HUES64 (cell line): ENCODE measurements around the gene GNAI3.

ENCODE experiments used
- H3K27ac ChIP-seq: 2 replicates; pipeline ENCODE4 v1.7.0; 2013; ENCODE audit warnings: low read depth, low read length, inconsistent platforms
- H3K27me3 ChIP-seq: 2 replicates; pipeline ENCODE4 v1.6.1; 2013; ENCODE audit warnings: mild to moderate bottlenecking, low read length; ENCODE audit not compliant: insufficient read depth
- H3K36me3 ChIP-seq: 2 replicates; pipeline ENCODE4 v1.6.1; 2013; ENCODE audit warnings: mild to moderate bottlenecking, low read length; ENCODE audit not compliant: insufficient read depth
- H3K4me1 ChIP-seq: 2 replicates; pipeline ENCODE4 v1.6.1; 2013; ENCODE audit warnings: mild to moderate bottlenecking, low read length, moderate library complexity; ENCODE audit not compliant: insufficient read depth
- H3K4me3 ChIP-seq: 2 replicates; pipeline ENCODE4 v1.5.1; 2013; ENCODE audit warnings: mild to moderate bottlenecking, low read length, moderate library complexity
- H3K9ac ChIP-seq: 2 replicates; pipeline ENCODE4 v1.6.1; 2013; ENCODE audit warnings: mild to moderate bottlenecking, low read depth, low read length
- H3K9me3 ChIP-seq: 2 replicates; pipeline ENCODE4 v1.6.1; 2013; ENCODE audit warnings: low read depth, low read length; ENCODE audit not compliant: insufficient read depth
- WGBS: fragments of 150-250, 120-280 bp; methylation state at CpG from one replicate; pipeline ENCODE4 v1.1.7; 2013; ENCODE audit warnings: missing lambda C conversion rate; 5-methylcytosine and 5-hydroxymethylcytosine counted together

Gene GNAI3

DNA sequence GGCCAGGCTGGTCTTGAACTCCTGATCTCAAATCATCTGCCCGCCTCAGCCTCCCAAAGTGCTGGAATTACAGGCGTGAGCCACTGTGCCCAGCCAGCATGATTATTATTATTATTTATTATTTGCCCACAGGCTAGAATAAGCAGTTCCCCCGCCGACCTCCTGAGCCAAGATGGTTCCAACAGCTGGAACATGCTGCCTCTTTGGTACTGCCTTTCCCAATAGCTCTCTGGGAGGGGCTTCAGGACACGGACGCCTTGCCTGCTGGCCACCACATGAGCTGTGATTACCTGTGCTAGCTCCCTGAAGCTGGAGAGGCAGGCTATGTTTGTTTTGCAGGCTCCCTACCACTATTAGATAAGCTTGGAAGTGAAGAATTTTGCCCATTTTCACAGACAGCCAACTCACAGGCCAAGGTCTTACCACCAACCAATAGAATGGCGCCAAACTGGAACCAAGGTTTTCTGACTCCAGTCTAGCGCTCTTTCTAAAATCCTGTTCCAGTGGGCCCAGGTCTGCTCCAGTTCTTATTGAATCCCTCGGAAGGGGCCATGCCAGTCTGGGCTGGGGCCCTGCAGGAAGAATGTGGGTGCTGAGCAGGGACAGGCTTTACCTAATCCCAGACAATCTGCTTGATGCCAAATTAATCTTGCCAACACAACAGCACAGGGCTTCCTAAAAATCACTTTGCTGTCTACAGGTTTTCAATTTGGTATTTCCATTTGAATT, 10.8 kb upstream of the GNAI3 start:
- Histone ChIP-seq H3K27ac (no peak overlapping the region), H3K9me3 (no peaks in the 10 kb centered on the region), H3K36me3 (no peaks in the 10 kb centered on the region), H3K9ac (no peak overlapping the region), H3K27me3 (no peaks in the 10 kb centered on the region), H3K4me1 (peaks cover 2% of the 10 kb centered on the region; the same call in 1 of the 2 replicates), H3K4me3 (no peak overlapping the region)
- 88% methylated on average over 9 of the region's 9 CpGs for WGBS

DNA sequence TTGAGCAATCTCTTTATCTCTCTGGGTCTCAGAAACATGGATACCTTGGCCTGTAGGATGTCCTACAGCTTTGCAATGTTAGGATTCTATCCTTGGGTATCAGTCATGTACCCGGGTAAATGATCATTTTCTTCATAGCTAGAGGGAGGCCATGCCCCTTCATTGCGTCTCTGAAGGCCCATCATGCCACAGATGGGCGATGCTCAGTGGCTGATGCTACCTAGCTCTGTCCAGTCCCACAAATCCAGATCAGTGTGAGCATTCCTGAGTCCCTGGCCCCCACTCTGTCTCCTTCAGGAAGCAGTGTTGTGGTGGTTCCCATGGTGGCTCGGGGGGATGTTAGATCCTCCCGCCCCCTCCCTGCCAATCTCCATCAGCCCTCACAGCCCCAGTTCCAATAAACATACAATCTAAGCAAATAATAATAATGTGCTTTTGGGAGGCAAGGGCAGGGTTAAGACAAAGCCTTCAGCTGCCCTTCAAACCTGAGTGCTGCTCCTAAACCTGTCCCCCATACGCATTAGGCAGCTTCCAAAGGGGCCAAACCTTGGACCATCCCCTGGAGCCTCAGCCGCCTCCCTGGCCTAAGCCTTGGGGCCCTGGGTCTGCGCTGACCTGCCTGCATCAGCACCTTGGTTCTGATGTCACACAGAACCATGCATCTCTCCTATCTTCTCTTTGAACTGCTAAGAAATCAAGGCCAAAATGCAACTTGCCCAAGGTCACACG, 9.4 kb upstream of the GNAI3 start:
- Histone ChIP-seq H3K9ac (no peak overlapping the region), H3K4me1 (no peaks in the 10 kb centered on the region), H3K36me3 (no peaks in the 10 kb centered on the region), H3K27me3 (no peaks in the 10 kb centered on the region), H3K4me3 (no peak overlapping the region), H3K9me3 (no peaks in the 10 kb centered on the region), H3K27ac (no peak overlapping the region)
- 91% methylated on average over 8 of the region's 9 CpGs for WGBS

DNA sequence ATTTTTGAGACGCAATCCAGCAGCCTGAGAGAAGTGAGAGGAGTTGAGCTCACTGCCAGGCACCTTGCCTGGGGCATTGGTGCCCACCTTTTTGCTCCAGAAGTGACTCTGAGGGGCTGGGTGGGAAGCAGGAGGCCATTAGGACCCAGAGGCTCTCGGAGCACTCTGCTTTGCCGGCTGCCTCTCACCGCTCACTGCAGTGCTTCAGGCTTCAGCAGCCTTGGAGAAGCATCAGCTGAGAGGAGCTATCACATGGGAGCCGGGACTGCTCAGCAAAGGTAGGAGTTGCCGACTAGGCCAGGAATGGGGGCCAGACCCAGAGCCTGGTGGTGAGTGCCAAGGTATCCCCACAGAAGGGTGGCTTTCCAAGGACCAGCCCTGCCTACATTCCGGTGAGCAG, 8.7 kb upstream of the GNAI3 start, which contains the start of gene GPR61:
Gene GPR61, plus strand, starts transcription at position 197 of the 400 bp plus-strand sequence. CDS start 3,151 bp downstream, outside the sequence.
- Histone ChIP-seq H3K4me3 (peak within 1 kb of the TSS; percentile 27; the same call in 1 of the 2 replicates), H3K9ac (no peak within 1 kb of the TSS), H3K4me1 (no peaks in the 10 kb centered on the region), H3K27ac (no peak within 1 kb of the TSS), H3K9me3 (no peaks in the 10 kb centered on the region), H3K36me3 (no peaks in the 10 kb centered on the region), H3K27me3 (no peaks in the 10 kb centered on the region)
- 53% methylated on average over 7 of the region's 7 CpGs for WGBS

DNA sequence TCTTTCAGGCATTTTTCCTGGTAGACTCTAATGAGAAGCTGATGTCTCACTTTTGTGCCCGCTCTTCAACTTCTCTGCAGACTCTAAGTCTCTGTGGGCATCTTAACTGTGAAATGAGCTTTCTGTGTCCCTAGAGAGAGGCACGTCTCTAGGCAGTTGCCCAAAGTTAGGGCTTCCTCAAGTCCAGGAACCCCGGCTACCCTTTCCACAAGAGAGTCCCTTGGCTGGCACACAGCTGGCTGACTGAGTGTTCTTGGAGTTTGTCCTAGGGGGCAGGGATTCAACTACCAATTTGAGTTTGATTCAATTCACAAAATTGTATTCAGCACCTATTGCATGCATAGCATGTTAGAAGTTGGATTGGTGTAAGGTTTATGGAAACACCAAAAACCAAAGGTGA, 7.3 kb upstream of the GNAI3 start:
- Histone ChIP-seq H3K4me3 (no peak overlapping the region), H3K27ac (no peak overlapping the region), H3K9me3 (no peaks in the 10 kb centered on the region), H3K9ac (no peak overlapping the region), H3K27me3 (no peaks in the 10 kb centered on the region), H3K36me3 (no peaks in the 10 kb centered on the region), H3K4me1 (no peaks in the 10 kb centered on the region)
- WGBS: 83% methylated on average over 3 of the region's 3 CpGs

GRCh38 chr1:109542657-109543056, 5.8 kb upstream of the GNAI3 start:
- no peak overlapping the region for H3K9ac ChIP-seq
- 93% methylated on average over 10 of the region's 10 CpGs for WGBS
- no peaks in the 10 kb centered on the region for H3K36me3 ChIP-seq
- peaks cover 13% of the 10 kb centered on the region; the same call in 1 of the 2 replicates for H3K4me1 ChIP-seq
- no peak overlapping the region for H3K27ac ChIP-seq
- no peaks in the 10 kb centered on the region for H3K9me3 ChIP-seq
- no peaks in the 10 kb centered on the region for H3K27me3 ChIP-seq
- H3K4me3 ChIP-seq: no peak overlapping the region

DNA sequence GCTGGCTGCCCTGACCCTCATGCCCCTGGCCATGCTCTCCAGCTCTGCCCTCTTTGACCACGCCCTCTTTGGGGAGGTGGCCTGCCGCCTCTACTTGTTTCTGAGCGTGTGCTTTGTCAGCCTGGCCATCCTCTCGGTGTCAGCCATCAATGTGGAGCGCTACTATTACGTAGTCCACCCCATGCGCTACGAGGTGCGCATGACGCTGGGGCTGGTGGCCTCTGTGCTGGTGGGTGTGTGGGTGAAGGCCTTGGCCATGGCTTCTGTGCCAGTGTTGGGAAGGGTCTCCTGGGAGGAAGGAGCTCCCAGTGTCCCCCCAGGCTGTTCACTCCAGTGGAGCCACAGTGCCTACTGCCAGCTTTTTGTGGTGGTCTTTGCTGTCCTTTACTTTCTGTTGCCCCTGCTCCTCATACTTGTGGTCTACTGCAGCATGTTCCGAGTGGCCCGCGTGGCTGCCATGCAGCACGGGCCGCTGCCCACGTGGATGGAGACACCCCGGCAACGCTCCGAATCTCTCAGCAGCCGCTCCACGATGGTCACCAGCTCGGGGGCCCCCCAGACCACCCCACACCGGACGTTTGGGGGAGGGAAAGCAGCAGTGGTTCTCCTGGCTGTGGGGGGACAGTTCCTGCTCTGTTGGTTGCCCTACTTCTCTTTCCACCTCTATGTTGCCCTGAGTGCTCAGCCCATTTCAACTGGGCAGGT, 5.0 kb upstream of the GNAI3 start:
- Histone ChIP-seq H3K4me3 (no peak overlapping the region), H3K27ac (no peak overlapping the region), H3K27me3 (no peaks in the 10 kb centered on the region), H3K9ac (no peak overlapping the region), H3K4me1 (peaks cover 13% of the 10 kb centered on the region; the same call in 1 of the 2 replicates), H3K9me3 (no peaks in the 10 kb centered on the region), H3K36me3 (no peaks in the 10 kb centered on the region)
- WGBS: 93% methylated on average over 24 of the region's 24 CpGs

GRCh38 chr1:109543988-109544735, 4.3 kb upstream of the GNAI3 start:
- H3K9me3 ChIP-seq: no peaks in the 10 kb centered on the region
- H3K27me3 ChIP-seq: no peaks in the 10 kb centered on the region
- no peak overlapping the region for H3K27ac ChIP-seq
- WGBS: 85% methylated on average over 14 of the region's 14 CpGs
- H3K36me3 ChIP-seq: no peaks in the 10 kb centered on the region
- peaks cover 13% of the 10 kb centered on the region; the same call in 1 of the 2 replicates for H3K4me1 ChIP-seq
- H3K4me3 ChIP-seq: no peak overlapping the region
- no peak overlapping the region for H3K9ac ChIP-seq

GRCh38 chr1:109546311-109547109, 1.9 kb upstream of the GNAI3 start:
- Histone ChIP-seq H3K36me3 (no peaks in the 10 kb centered on the region), H3K4me3 (peak overlapping the region; percentile 98), H3K27ac (peak overlapping the region; percentile 38; the same call in 1 of the 2 replicates), H3K9me3 (no peaks in the 10 kb centered on the region), H3K9ac (no peak overlapping the region), H3K4me1 (peaks cover 21% of the 10 kb centered on the region), H3K27me3 (no peaks in the 10 kb centered on the region)
- WGBS: 49% methylated on average over 5 of the region's 5 CpGs

GRCh38 chr1:109547463-109548320, 723 bp upstream of the GNAI3 start:
- Histone ChIP-seq H3K36me3 (no peaks in the 10 kb centered on the region), H3K27me3 (no peaks in the 10 kb centered on the region), H3K9me3 (no peaks in the 10 kb centered on the region), H3K4me1 (peaks cover 21% of the 10 kb centered on the region), H3K4me3 (peak overlapping the region; percentile 98), H3K27ac (peak overlapping the region; percentile 75; the same call in 1 of the 2 replicates), H3K9ac (peak overlapping the region; percentile 88)
- WGBS: 19% methylated on average over 22 of the region's 22 CpGs
